ENCODE results near the gene GNG12. TPM values are rescaled to one million over a fixed set of nuclear protein-coding genes. Genes with fewer than 3 reads are reported as not detected.

Gene GNG12
- total RNA-seq, 2 donors from 2014 or later, result 116 to 137 TPM

DNA sequence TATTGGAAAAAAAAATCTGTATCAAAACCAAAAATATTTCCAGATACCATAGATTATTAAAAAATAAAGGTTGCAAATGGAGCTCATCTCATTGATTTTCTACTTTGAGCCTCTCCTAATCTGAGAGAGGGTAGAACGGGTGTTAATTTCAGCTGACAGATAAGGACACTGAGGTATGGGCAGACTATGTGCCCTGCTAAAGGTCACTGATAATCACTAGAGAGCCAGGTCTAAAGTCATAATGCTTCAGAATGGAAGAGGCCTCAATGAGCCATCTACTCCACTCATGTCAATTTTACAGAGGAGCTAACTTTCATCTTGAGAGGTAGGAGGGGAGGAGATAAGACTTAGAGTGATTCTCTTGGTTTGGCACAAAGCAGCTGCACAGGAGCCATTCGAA is 21.0 kb downstream of the GNG12 start:
- peaks cover 55 to 79% of the 10 kb centered on the region in 2 donors for H3K4me1 ChIP-seq (ENCODE audit: control insufficient read depth in 1 of 2, low read depth in 2 of 2)
- no peak for DNase-seq (ENCODE audit: low spot score)
- no peaks in the 10 kb centered on the region for H3K9me3 ChIP-seq
- ATAC-seq (ENCODE audit: insufficient number of reproducible peaks, low FRiP score, low read depth), result no peak
- peak overlapping the region; percentile 19 to 92 for H3K27ac ChIP-seq
- H3K4me3 ChIP-seq, result no peak overlapping the region
- no peaks in the 10 kb centered on the region for H3K27me3 ChIP-seq (replicated peaks; ENCODE audit: insufficient read depth)
- no peaks in the 10 kb centered on the region for H3K36me3 ChIP-seq
- TF ChIP-seq, protein P1, sequence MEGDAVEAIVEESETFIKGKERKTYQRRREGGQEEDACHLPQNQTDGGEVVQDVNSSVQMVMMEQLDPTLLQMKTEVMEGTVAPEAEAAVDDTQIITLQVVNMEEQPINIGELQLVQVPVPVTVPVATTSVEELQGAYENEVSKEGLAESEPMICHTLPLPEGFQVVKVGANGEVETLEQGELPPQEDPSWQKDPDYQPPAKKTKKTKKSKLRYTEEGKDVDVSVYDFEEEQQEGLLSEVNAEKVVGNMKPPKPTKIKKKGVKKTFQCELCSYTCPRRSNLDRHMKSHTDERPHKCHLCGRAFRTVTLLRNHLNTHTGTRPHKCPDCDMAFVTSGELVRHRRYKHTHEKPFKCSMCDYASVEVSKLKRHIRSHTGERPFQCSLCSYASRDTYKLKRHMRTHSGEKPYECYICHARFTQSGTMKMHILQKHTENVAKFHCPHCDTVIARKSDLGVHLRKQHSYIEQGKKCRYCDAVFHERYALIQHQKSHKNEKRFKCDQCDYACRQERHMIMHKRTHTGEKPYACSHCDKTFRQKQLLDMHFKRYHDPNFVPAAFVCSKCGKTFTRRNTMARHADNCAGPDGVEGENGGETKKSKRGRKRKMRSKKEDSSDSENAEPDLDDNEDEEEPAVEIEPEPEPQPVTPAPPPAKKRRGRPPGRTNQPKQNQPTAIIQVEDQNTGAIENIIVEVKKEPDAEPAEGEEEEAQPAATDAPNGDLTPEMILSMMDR (IDR thresholded peaks at IDR 0.05), result no peak

GRCh38 chr1:67811781-67812180 is 21.5 kb downstream of the GNG12 start:
- Histone ChIP-seq H3K4me3 (no peak overlapping the region), H3K36me3 (no peaks in the 10 kb centered on the region), H3K27ac (peak overlapping the region; percentile 19 to 92), H3K9me3 (no peaks in the 10 kb centered on the region), H3K4me1 (ENCODE audit: control insufficient read depth in 1 of 2, low read depth in 2 of 2) (peaks cover 52 to 74% of the 10 kb centered on the region in 2 donors), H3K27me3 (replicated peaks; ENCODE audit: insufficient read depth) (no peaks in the 10 kb centered on the region)
- ATAC-seq (ENCODE audit: insufficient number of reproducible peaks, low FRiP score, low read depth) (no peak), DNase-seq (ENCODE audit: low spot score) (no peak)
- TF ChIP-seq, protein P1 (IDR thresholded peaks at IDR 0.05), result no peak

- TF ChIP-seq, protein P1 (IDR thresholded peaks at IDR 0.05), result no peak
- Histone ChIP-seq H3K27me3 (replicated peaks; ENCODE audit: insufficient read depth) (no peaks in the 10 kb centered on the region), H3K9me3 (no peaks in the 10 kb centered on the region), H3K4me1 (ENCODE audit: control insufficient read depth in 1 of 2, low read depth in 2 of 2) (peaks cover 47 to 65% of the 10 kb centered on the region in 2 donors), H3K27ac (no peak overlapping the region), H3K4me3 (no peak overlapping the region), H3K36me3 (no peaks in the 10 kb centered on the region)
- ATAC-seq (ENCODE audit: insufficient number of reproducible peaks, low FRiP score, low read depth) (no peak), DNase-seq (ENCODE audit: low spot score) (no peak)
Measured at GRCh38 chr1:67809887-67810286, 23.4 kb downstream of the GNG12 start.

- DNase-seq (ENCODE audit: low spot score) (no peak), ATAC-seq (ENCODE audit: insufficient number of reproducible peaks, low FRiP score, low read depth) (no peak)
- Histone ChIP-seq H3K27me3 (replicated peaks; ENCODE audit: insufficient read depth) (no peaks in the 10 kb centered on the region), H3K27ac (no peak overlapping the region), H3K36me3 (no peaks in the 10 kb centered on the region), H3K4me1 (ENCODE audit: control insufficient read depth in 1 of 2, low read depth in 2 of 2) (peaks cover 40 to 63% of the 10 kb centered on the region in 2 donors), H3K4me3 (no peak overlapping the region), H3K9me3 (no peaks in the 10 kb centered on the region)
- TF ChIP-seq, protein P1 (IDR thresholded peaks at IDR 0.05), result no peak
Measured at GRCh38 chr1:67807282-67807681, 26.0 kb downstream of the GNG12 start.

GRCh38 chr1:67804710-67805109 is 28.6 kb downstream of the GNG12 start:
- ATAC-seq (ENCODE audit: insufficient number of reproducible peaks, low FRiP score, low read depth) (no peak), DNase-seq (ENCODE audit: low spot score) (no peak)
- peaks cover 32 to 56% of the 10 kb centered on the region in 2 donors for H3K4me1 ChIP-seq (ENCODE audit: control insufficient read depth in 1 of 2, low read depth in 2 of 2)
- TF ChIP-seq, protein P1 (IDR thresholded peaks at IDR 0.05), result peak; percentile 17
- peak overlapping the region; percentile 30 for H3K4me3 ChIP-seq
- peak overlapping the region in 1 of 2 donors; percentile 39 for H3K27ac ChIP-seq
- no peaks in the 10 kb centered on the region for H3K9me3 ChIP-seq
- H3K36me3 ChIP-seq, result no peaks in the 10 kb centered on the region
- H3K27me3 ChIP-seq (replicated peaks; ENCODE audit: insufficient read depth), result no peaks in the 10 kb centered on the region
